Gastrocnemius medialis (tissue), 4 donors: ENCODE measurements around the gene TF.

Experiments used
- POLR2A ChIP-seq, 2 donors: fragments of 450-650 bp; IDR thresholded peaks; one replicate each; pipeline ENCODE4 v1.6.1; 2017; ENCODE audit warnings: antibody characterized with exemption in 2 of 2, mild to moderate bottlenecking in 2 of 2, moderate library complexity in 2 of 2
- TF ChIP-seq, protein P1 (sequence below), 5 experiments: fragments of 450-650 bp in 3 of 5; fragments of 200-600 bp in 2 of 5; sonication (generic) in 2 of 5; IDR thresholded peaks in 4 of 5; conservative IDR thresholded peaks in 1 of 5; 1 replicate in 4 of 5; 2 replicates in 1 of 5; pipeline ENCODE4 v1.5.1; 2016 to 2019; ENCODE audit warnings: antibody characterized with exemption in 5 of 5, mild to moderate bottlenecking in 3 of 5, moderate library complexity in 3 of 5

DNA sequence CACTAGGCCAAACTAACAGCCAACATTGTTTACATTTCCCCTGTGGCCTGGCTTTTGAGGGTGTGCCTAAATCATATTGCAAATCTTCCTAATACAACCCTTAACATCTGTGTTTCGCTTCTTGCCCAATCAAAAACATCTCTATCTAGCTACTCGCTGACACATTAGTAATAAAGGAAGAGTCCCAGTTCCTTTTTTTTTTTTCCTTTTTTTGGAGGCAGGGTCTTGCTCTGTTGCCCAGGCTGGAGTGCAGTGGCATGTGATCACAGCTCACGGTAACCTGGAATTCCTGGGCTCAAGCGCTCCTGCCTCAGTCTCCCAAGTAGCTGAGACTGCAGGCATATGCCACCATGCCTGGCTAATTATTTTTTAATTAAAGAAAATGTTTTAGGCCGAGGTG, 57.3 kb downstream of the TF start:
- TF ChIP-seq, protein P1, sequence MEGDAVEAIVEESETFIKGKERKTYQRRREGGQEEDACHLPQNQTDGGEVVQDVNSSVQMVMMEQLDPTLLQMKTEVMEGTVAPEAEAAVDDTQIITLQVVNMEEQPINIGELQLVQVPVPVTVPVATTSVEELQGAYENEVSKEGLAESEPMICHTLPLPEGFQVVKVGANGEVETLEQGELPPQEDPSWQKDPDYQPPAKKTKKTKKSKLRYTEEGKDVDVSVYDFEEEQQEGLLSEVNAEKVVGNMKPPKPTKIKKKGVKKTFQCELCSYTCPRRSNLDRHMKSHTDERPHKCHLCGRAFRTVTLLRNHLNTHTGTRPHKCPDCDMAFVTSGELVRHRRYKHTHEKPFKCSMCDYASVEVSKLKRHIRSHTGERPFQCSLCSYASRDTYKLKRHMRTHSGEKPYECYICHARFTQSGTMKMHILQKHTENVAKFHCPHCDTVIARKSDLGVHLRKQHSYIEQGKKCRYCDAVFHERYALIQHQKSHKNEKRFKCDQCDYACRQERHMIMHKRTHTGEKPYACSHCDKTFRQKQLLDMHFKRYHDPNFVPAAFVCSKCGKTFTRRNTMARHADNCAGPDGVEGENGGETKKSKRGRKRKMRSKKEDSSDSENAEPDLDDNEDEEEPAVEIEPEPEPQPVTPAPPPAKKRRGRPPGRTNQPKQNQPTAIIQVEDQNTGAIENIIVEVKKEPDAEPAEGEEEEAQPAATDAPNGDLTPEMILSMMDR (IDR thresholded peaks at IDR 0.05 in 4 of 5, conservative IDR thresholded peaks at IDR 0.05 in 1 of 5): no peak
- no peak for TF ChIP-seq POLR2A (IDR thresholded peaks at IDR 0.05)
